Astrocyte of the spinal cord (primary cell): ENCODE data around the gene VAV1.
"Not testable (repeated sequence)": the region's sequence is repeated elsewhere in the genome, so short reads cannot be mapped to it uniquely, and the experiment has no call there.

Source experiments
- DNase-seq: peaks from one replicate; pipeline ENCODE4 v3.0.0; 2011; ENCODE audit warnings: low read depth, low spot score
- H3K4me3 ChIP-seq: 2 replicates; pipeline ENCODE4 v1.5.1; 2011; ENCODE audit warnings: low read depth, mild to moderate bottlenecking, low read length, moderate library complexity
- CTCF ChIP-seq: IDR thresholded peaks from 2 replicates; pipeline ENCODE4 v1.5.1; 2012; ENCODE audit warnings: low read depth, mild to moderate bottlenecking, low read length, inconsistent platforms
- in situ Hi-C: cut with HindIII; loops from 2 replicates; pipeline ENCODE4 v1.10.0; 2017; ENCODE audit warnings: low sequenced_read_pairs

The VAV1 gene

GRCh38 chr19:6865849-6866248 lies 93.3 kb downstream of the VAV1 start:
- DNase-seq, result no peak
- in situ Hi-C loops, result no loop called here
- no peak for TF ChIP-seq CTCF
- no peak overlapping the region for H3K4me3 ChIP-seq

- in situ Hi-C loops, result no loop called here
- no peak for DNase-seq
- no peak for TF ChIP-seq CTCF
- no peak overlapping the region for H3K4me3 ChIP-seq
Observed at GRCh38 chr19:6866741-6867151, 94.2 kb downstream of the VAV1 start.

- H3K4me3 ChIP-seq, result no peak overlapping the region
- DNase-seq, result no peak
- TF ChIP-seq CTCF, result no peak
- in situ Hi-C loops, result no loop called here
Observed at GRCh38 chr19:6868351-6868750, 95.8 kb downstream of the VAV1 start.

GRCh38 chr19:6869151-6869882 lies 96.8 kb downstream of the VAV1 start:
- DNase-seq, H3K4me3 ChIP-seq, in situ Hi-C loops: not testable (repeated sequence)

- no peak for TF ChIP-seq CTCF
- H3K4me3 ChIP-seq, result no peak overlapping the region
- no peak for DNase-seq
- in situ Hi-C loops, result no loop called here
Observed at GRCh38 chr19:6873708-6874431, 101.4 kb downstream of the VAV1 start.

- TF ChIP-seq CTCF, result no peak
- H3K4me3 ChIP-seq, result no peak overlapping the region
- DNase-seq, result no peak
- in situ Hi-C loops, result no loop called here
Observed at GRCh38 chr19:6875218-6875617, 102.7 kb downstream of the VAV1 start.

GRCh38 chr19:6876748-6877147 lies 104.2 kb downstream of the VAV1 start:
- in situ Hi-C loops, result no loop called here
- TF ChIP-seq CTCF, result no peak
- H3K4me3 ChIP-seq, result no peak overlapping the region
- no peak for DNase-seq
